Mesenchymal stem cell (in vitro differentiated cells and primary cell): ENCODE results near the gene ADGRV1.
"Not testable (repeated sequence)": the region's sequence is repeated elsewhere in the genome, so short reads cannot be mapped to it uniquely, and the experiment has no call there.

Experiments used
- DNase-seq: peaks from one replicate; pipeline ENCODE4 v3.0.0-alpha.2; 2013
- H2AFZ ChIP-seq: one replicate; pipeline ENCODE4 v1.6.1; 2013; ENCODE audit warnings: low read depth, mild to moderate bottlenecking, control low read depth, inconsistent platforms, low read length, moderate library complexity
- H2AK5ac ChIP-seq: 2 replicates; pipeline ENCODE4 v1.6.1; 2013; ENCODE audit warnings: low read length, moderate library complexity, mild to moderate bottlenecking, inconsistent platforms; ENCODE audit not compliant: severe bottlenecking
- H2BK120ac ChIP-seq: one replicate; pipeline ENCODE4 v1.6.1; 2013; ENCODE audit warnings: low read depth, mild to moderate bottlenecking, inconsistent platforms, low read length, moderate library complexity
- H2BK12ac ChIP-seq, 2 experiments: one replicate each; pipeline ENCODE4 v1.6.1; 2013; ENCODE audit warnings: inconsistent platforms in 2 of 2, low read length in 2 of 2, mild to moderate bottlenecking in 2 of 2, moderate library complexity in 2 of 2, control low read depth in 1 of 2
- H2BK15ac ChIP-seq: one replicate; pipeline ENCODE4 v1.6.1; 2013; ENCODE audit warnings: mild to moderate bottlenecking, low read depth, inconsistent platforms; ENCODE audit not compliant: poor library complexity, severe bottlenecking
- H2BK5ac ChIP-seq: 2 replicates; pipeline ENCODE4 v1.6.1; 2013; ENCODE audit warnings: low read depth, mild to moderate bottlenecking, low read length, control low read depth, inconsistent platforms; ENCODE audit not compliant: poor library complexity, severe bottlenecking
- H3K14ac ChIP-seq, 2 experiments: one replicate each; pipeline ENCODE4 v1.6.1; 2013; ENCODE audit warnings: inconsistent platforms in 2 of 2, low read length in 2 of 2, control low read depth in 1 of 2, mild to moderate bottlenecking in 1 of 2, moderate library complexity in 1 of 2
- H3K18ac ChIP-seq, 2 experiments: one replicate each; pipeline ENCODE4 v1.6.1; 2013; ENCODE audit warnings: inconsistent platforms in 2 of 2, low read length in 2 of 2, control low read depth in 1 of 2, low read depth in 1 of 2, mild to moderate bottlenecking in 1 of 2
- H3K23ac ChIP-seq, 2 experiments: one replicate each; pipeline ENCODE4 v1.6.1; 2013; ENCODE audit warnings: inconsistent platforms in 2 of 2, low read length in 2 of 2, mild to moderate bottlenecking in 2 of 2, moderate library complexity in 2 of 2, control low read depth in 1 of 2
- H3K27ac ChIP-seq: 2 replicates; pipeline ENCODE4 v1.5.1; 2013; ENCODE audit warnings: mild to moderate bottlenecking, moderate library complexity, low read length, control low read depth, inconsistent platforms; ENCODE audit not compliant: poor library complexity, severe bottlenecking
- H3K27me3 ChIP-seq, 2 experiments: 2 replicates each; pipeline versions ENCODE4 v1.6.1 to v1.7.0; 2013; ENCODE audit warnings: low read length in 2 of 2, mild to moderate bottlenecking in 2 of 2, moderate library complexity in 2 of 2, control low read depth in 1 of 2, inconsistent platforms in 1 of 2; ENCODE audit not compliant: control insufficient read depth in 1 of 2, insufficient read depth in 1 of 2
- H3K36me3 ChIP-seq, 2 experiments: 2 replicates each; pipeline versions ENCODE4 v1.6.1 to v1.7.0; 2013; ENCODE audit warnings: low read length in 2 of 2, control low read depth in 1 of 2, inconsistent platforms in 1 of 2, low read depth in 1 of 2, mild to moderate bottlenecking in 1 of 2; ENCODE audit not compliant: insufficient read depth in 2 of 2, control insufficient read depth in 1 of 2
- H3K4ac ChIP-seq, 2 experiments: one replicate each; pipeline ENCODE4 v1.6.1; 2013; ENCODE audit warnings: inconsistent platforms in 2 of 2, low read length in 2 of 2, mild to moderate bottlenecking in 2 of 2, moderate library complexity in 2 of 2, control low read depth in 1 of 2, low read depth in 1 of 2
- H3K4me1 ChIP-seq: 2 replicates; pipeline ENCODE4 v1.6.1; 2013; ENCODE audit warnings: low read depth, low read length, control low read depth; ENCODE audit not compliant: control insufficient read depth, insufficient read depth
- H3K4me2 ChIP-seq: 2 replicates; pipeline ENCODE4 v1.6.1; 2013; ENCODE audit warnings: low read length, mild to moderate bottlenecking, inconsistent platforms; ENCODE audit not compliant: poor library complexity, severe bottlenecking
- H3K4me3 ChIP-seq, 2 experiments: 2 replicates each; pipeline versions ENCODE4 v1.5.1 to v1.7.0; 2013; ENCODE audit warnings: low read length in 2 of 2, mild to moderate bottlenecking in 2 of 2, control low read depth in 1 of 2, low read depth in 1 of 2; ENCODE audit not compliant: insufficient read depth in 1 of 2
- H3K79me1 ChIP-seq: replicated peaks from 2 replicates; pipeline ENCODE4 v1.6.1; 2013; ENCODE audit warnings: mild to moderate bottlenecking, control low read depth, low read length, inconsistent platforms; ENCODE audit not compliant: poor library complexity, severe bottlenecking
- H3K9ac ChIP-seq: 2 replicates; pipeline ENCODE4 v1.7.0; 2013; ENCODE audit warnings: mild to moderate bottlenecking, low read length, moderate library complexity
- H3K9me3 ChIP-seq: 2 replicates; pipeline ENCODE4 v1.7.0; 2013; ENCODE audit warnings: mild to moderate bottlenecking, low read length; ENCODE audit not compliant: control insufficient read depth
- H4K8ac ChIP-seq: one replicate; pipeline ENCODE4 v1.6.1; 2013; ENCODE audit warnings: inconsistent platforms, mild to moderate bottlenecking, low read length, moderate library complexity
- H4K91ac ChIP-seq: one replicate; pipeline ENCODE4 v1.6.1; 2013; ENCODE audit warnings: mild to moderate bottlenecking, low read length, inconsistent platforms
- WGBS: methylation state at CpG from one replicate; pipeline ENCODE4 v1.1.7; 2013; ENCODE audit warnings: mixed read lengths; 5-methylcytosine and 5-hydroxymethylcytosine counted together

The ADGRV1 gene

GRCh38 chr5:90847606-90848005 lies 289.0 kb downstream of the ADGRV1 start:
- not testable (repeated sequence) for H4K91ac ChIP-seq, DNase-seq, H2BK12ac ChIP-seq, H3K4ac ChIP-seq, H3K18ac ChIP-seq, H2AK5ac ChIP-seq, H3K23ac ChIP-seq, H3K9ac ChIP-seq, H2BK15ac ChIP-seq, H3K4me1 ChIP-seq, H3K14ac ChIP-seq, H3K79me1 ChIP-seq, H3K9me3 ChIP-seq, H2BK120ac ChIP-seq, H3K4me2 ChIP-seq, H2AFZ ChIP-seq, H3K27me3 ChIP-seq, H4K8ac ChIP-seq, H3K4me3 ChIP-seq, H2BK5ac ChIP-seq, H3K27ac ChIP-seq, H3K36me3 ChIP-seq
- 94% methylated on average over 19 of the region's 24 CpGs for WGBS

- Histone ChIP-seq H2BK120ac (no peak overlapping the region), H2BK12ac (no peak overlapping the region), H3K4me1 (no peaks in the 10 kb centered on the region), H3K23ac (no peak overlapping the region), H3K27ac (no peak overlapping the region), H3K4ac (no peak overlapping the region), H2AK5ac (no peak overlapping the region), H3K4me3 (no peak overlapping the region), H3K4me2 (no peak overlapping the region), H2AFZ (no peak overlapping the region), H2BK5ac (no peak overlapping the region), H4K91ac (no peak overlapping the region), H3K14ac (no peak overlapping the region), H3K36me3 (no peaks in the 10 kb centered on the region), H3K9ac (no peak overlapping the region), H2BK15ac (no peak overlapping the region), H3K79me1 (no peaks in the 10 kb centered on the region), H3K27me3 (no peaks in the 10 kb centered on the region), H3K9me3 (no peaks in the 10 kb centered on the region), H4K8ac (no peak overlapping the region), H3K18ac (no peak overlapping the region)
- DNase-seq, result no peak
These were observed 291.3 kb downstream of the ADGRV1 start for GRCh38 chr5:90849939-90850338.

- Histone ChIP-seq H3K79me1 (no peaks in the 10 kb centered on the region), H3K27me3 (no peaks in the 10 kb centered on the region), H2BK12ac (no peak overlapping the region), H3K4me1 (no peaks in the 10 kb centered on the region), H4K91ac (no peak overlapping the region), H4K8ac (no peak overlapping the region), H3K18ac (no peak overlapping the region), H2BK120ac (no peak overlapping the region), H2AK5ac (no peak overlapping the region), H3K14ac (no peak overlapping the region), H3K4me3 (no peak overlapping the region), H2BK5ac (no peak overlapping the region), H2BK15ac (no peak overlapping the region), H3K9ac (no peak overlapping the region), H2AFZ (no peak overlapping the region), H3K4me2 (no peak overlapping the region), H3K9me3 (no peaks in the 10 kb centered on the region), H3K27ac (no peak overlapping the region), H3K23ac (no peak overlapping the region), H3K4ac (no peak overlapping the region), H3K36me3 (no peaks in the 10 kb centered on the region)
- no peak for DNase-seq
These were observed 293.9 kb downstream of the ADGRV1 start for GRCh38 chr5:90852531-90852930.

- Histone ChIP-seq H2BK15ac (no peak overlapping the region), H2BK120ac (no peak overlapping the region), H3K9me3 (no peaks in the 10 kb centered on the region), H3K4me2 (no peak overlapping the region), H3K27me3 (no peaks in the 10 kb centered on the region), H2BK12ac (no peak overlapping the region), H3K4ac (no peak overlapping the region), H3K79me1 (no peaks in the 10 kb centered on the region), H4K8ac (no peak overlapping the region), H4K91ac (no peak overlapping the region), H2AFZ (no peak overlapping the region), H3K18ac (no peak overlapping the region), H3K14ac (no peak overlapping the region), H3K4me1 (no peaks in the 10 kb centered on the region), H3K4me3 (no peak overlapping the region), H2BK5ac (no peak overlapping the region), H3K9ac (no peak overlapping the region), H2AK5ac (no peak overlapping the region), H3K36me3 (no peaks in the 10 kb centered on the region), H3K23ac (no peak overlapping the region), H3K27ac (no peak overlapping the region)
- WGBS, result 100% methylated on average over 2 of the region's 2 CpGs
- no peak for DNase-seq
These were observed 295.2 kb downstream of the ADGRV1 start for GRCh38 chr5:90853750-90854149.
